Effector memory CD4-positive, alpha-beta T cell (primary cell): ENCODE measurements around the gene IL10RA.
A peak's percentile ranks its signal among the peaks of the same experiment; 100 is the strongest.

Experiments used
- DNase-seq, 3 donors: peaks; one replicate each; pipeline ENCODE4 v3.0.0-alpha.2; 2020
- H3K27ac ChIP-seq: 2 replicates; pipeline ENCODE4 v1.7.0; 2013; ENCODE audit warnings: mild to moderate bottlenecking, low read length, moderate library complexity; ENCODE audit not compliant: insufficient read depth, poor library complexity, severe bottlenecking
- H3K27me3 ChIP-seq: replicated peaks from 2 replicates; pipeline ENCODE4 v1.7.0; 2013; ENCODE audit warnings: mild to moderate bottlenecking, low read length; ENCODE audit not compliant: insufficient read depth, control insufficient read depth, poor library complexity, severe bottlenecking
- H3K36me3 ChIP-seq: 2 replicates; pipeline ENCODE4 v1.7.0; 2013; ENCODE audit warnings: mild to moderate bottlenecking, low read length, moderate library complexity; ENCODE audit not compliant: control insufficient read depth, insufficient read depth
- H3K4me1 ChIP-seq: 2 replicates; pipeline ENCODE4 v1.7.0; 2013; ENCODE audit warnings: low read length, mild to moderate bottlenecking; ENCODE audit not compliant: control insufficient read depth, insufficient read depth, poor library complexity, severe bottlenecking
- H3K4me3 ChIP-seq: 2 replicates; pipeline ENCODE4 v1.7.0; 2013; ENCODE audit warnings: low read length, low read depth, mild to moderate bottlenecking; ENCODE audit not compliant: insufficient read depth, poor library complexity, severe bottlenecking
- H3K9me3 ChIP-seq: 2 replicates; pipeline ENCODE4 v1.7.0; 2013; ENCODE audit warnings: mild to moderate bottlenecking, low read length, moderate library complexity; ENCODE audit not compliant: control insufficient read depth

The IL10RA gene

DNA sequence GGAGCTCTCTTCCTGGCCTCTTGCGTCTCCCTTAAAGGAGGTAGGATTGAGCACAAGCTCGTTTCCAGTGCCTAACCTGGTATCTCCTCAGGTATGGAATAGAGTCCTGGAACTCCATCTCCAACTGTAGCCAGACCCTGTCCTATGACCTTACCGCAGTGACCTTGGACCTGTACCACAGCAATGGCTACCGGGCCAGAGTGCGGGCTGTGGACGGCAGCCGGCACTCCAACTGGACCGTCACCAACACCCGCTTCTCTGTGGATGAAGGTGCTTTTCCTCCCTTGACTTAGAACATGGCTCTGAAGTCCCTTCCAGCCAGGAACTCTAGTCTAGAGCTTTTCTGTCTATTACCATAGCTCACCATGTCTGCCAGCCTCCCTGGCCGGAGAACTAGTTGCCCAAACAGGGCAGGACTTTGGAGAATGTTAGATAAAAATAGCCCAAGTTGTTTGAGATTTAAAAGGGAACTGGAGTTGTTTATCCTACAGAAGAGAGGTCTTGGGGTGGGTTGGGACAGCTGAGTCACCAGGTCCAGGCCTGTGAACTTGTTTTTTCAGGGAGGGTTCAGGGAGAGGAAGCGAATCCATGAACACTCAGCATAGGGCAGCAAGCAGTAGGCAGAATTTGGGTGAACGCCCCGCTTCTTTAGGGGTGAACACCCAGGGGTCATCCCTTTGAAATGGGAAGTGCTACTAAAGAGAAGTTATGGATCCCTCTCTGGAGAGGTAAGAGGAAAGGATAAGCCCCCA lies 3.3 kb downstream of the IL10RA start:
- Histone ChIP-seq H3K36me3 (peaks cover 67% of the 10 kb centered on the region), H3K4me3 (peak overlapping the region; percentile 78), H3K27ac (peak overlapping the region; percentile 94), H3K27me3 (no peaks in the 10 kb centered on the region), H3K9me3 (no peaks in the 10 kb centered on the region), H3K4me1 (peaks cover 72% of the 10 kb centered on the region)
- DNase-seq, result no peak

DNA sequence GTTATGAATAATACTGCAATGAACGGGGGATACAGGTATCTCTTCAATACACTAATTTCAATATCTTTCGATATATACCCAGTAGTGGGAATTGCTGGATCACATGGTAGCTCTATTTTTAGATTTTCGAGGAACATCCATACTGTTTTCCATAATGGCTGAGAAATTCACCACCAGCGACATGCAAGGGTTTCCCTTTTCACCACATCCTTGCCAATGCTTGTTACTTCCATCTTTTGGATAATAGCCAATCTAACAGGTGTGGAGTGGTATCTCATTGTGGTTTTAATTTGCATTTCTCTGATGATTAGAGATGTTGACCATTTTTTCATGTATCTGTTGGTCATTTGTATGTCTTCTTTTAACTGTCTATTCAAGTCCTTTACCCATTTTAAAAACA lies 5.9 kb downstream of the IL10RA start:
- no peak for DNase-seq
- Histone ChIP-seq H3K4me3 (peak overlapping the region; percentile 33), H3K36me3 (peaks cover 93% of the 10 kb centered on the region), H3K4me1 (peaks cover 80% of the 10 kb centered on the region), H3K27ac (peak overlapping the region; percentile 39), H3K27me3 (no peaks in the 10 kb centered on the region), H3K9me3 (no peaks in the 10 kb centered on the region)

DNA sequence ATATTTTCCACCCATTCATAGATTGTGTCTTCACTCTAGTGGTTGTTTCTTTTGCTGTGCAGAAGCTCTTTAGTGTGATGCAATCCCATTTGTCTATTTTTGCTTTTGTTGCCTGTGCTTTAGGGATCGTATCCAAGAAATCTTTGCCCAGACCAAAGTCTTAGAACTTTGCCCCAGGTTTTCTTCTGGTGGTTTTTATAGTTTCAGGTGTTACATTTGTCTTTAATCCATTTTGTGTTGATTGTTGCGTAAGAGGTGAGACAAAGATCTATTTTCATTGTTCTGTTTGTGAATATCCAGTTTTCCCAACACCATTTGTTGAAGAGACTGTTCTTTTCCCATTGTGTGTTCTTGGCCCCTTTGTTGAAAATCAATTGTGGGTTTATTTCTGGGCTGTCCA lies 6.4 kb downstream of the IL10RA start:
- H3K4me3 ChIP-seq, result peak overlapping the region; percentile 33
- DNase-seq, result no peak
- no peaks in the 10 kb centered on the region for H3K9me3 ChIP-seq
- peak overlapping the region; percentile 39 for H3K27ac ChIP-seq
- H3K36me3 ChIP-seq, result peaks cover 96% of the 10 kb centered on the region
- peaks cover 80% of the 10 kb centered on the region for H3K4me1 ChIP-seq
- no peaks in the 10 kb centered on the region for H3K27me3 ChIP-seq

DNA sequence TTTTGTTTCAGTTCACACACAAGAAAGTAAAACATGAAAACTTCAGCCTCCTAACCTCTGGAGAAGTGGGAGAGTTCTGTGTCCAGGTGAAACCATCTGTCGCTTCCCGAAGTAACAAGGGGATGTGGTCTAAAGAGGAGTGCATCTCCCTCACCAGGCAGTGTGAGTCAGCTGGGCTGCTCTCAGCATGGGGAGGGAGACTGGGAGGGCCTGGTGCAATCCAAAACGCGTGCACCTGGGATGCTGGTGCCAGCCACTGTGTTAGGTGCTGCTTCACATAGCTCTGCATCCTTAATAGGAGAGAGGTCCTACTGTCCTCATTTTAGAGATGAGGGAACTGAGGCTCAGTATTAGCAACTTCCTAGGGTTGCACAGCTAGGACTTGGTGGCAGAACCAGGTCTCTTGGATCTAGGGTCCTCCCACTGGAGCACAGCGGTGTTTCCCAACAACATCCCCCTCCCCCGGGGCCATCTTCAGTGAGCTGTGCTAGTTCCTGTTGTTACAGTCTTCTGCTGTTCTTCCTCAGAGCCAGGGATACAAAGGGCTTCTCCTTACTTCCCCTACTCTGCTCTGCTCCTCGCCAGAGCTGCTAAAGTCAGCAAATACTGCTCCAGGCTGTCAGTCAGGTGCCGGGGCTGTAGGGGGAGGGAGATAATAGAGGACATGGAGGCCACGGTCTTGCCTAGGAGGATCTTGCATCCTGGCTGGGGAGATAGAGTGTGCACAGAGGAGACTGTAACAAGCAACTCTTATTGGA lies 8.0 kb downstream of the IL10RA start:
- Histone ChIP-seq H3K27ac (peak overlapping the region; percentile 39), H3K9me3 (no peaks in the 10 kb centered on the region), H3K27me3 (no peaks in the 10 kb centered on the region), H3K4me3 (peak overlapping the region; percentile 33), H3K4me1 (peaks cover 79% of the 10 kb centered on the region), H3K36me3 (peaks cover 95% of the 10 kb centered on the region)
- no peak for DNase-seq

DNA sequence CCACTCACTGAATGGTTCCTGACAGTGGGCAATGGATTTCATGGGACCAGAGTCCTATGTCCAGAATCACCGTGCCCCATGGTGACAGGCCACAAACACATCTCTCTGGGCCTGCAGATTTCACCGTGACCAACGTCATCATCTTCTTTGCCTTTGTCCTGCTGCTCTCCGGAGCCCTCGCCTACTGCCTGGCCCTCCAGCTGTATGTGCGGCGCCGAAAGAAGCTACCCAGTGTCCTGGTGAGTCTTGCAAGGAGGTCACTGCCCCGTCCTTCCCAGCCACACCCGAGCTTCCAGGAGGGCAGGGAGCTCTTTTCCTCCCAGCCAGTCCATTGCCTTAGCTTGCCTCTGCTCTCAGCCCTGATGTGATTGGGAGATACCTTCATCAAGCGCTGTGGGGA lies 9.3 kb downstream of the IL10RA start:
- DNase-seq, result no peak
- Histone ChIP-seq H3K27ac (peak overlapping the region; percentile 39), H3K9me3 (no peaks in the 10 kb centered on the region), H3K4me1 (peaks cover 83% of the 10 kb centered on the region), H3K36me3 (peaks cover 95% of the 10 kb centered on the region), H3K4me3 (no peak overlapping the region), H3K27me3 (no peaks in the 10 kb centered on the region)

DNA sequence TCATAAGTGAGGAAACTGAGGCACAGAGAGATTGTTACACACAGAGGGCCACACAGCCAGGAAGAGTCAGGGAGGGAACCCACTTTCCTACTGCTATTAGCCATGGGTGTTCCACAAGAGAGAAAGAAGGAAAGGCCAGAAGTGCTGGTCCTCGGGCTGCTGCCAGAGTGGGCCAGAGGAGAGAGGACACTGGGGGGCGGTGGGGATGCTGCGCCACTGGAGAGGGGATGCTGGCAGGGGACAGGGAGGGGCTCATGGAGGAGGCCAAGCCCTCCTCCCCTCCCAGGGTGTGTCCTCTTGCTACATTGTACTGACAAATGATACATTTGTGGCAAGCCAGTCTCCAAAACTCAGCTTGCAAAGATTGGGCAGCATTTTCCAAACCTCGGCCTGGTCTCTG lies 9.9 kb downstream of the IL10RA start:
- no peaks in the 10 kb centered on the region for H3K27me3 ChIP-seq

DNA sequence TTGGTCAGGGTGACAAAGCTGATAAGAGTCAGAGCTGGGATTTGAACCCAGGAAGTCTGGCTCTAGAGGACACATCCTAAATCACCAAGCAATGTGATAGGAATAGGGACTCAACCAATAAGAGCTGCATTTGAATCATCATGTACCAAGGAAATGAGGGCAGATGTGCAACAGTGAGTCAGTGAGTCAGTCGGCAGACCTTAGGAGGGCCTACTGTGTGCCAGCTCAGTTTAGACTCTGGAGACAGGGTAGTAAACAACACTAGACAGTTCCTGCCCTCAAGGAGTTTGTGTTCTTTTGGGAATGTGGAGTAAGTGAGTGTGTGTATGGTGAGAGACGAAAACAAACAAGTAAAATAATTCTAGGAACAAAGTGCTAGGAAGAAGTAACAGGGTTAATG lies 11.2 kb downstream of the IL10RA start:
- H3K9me3 ChIP-seq, result no peaks in the 10 kb centered on the region
- no peak for DNase-seq
- no peak overlapping the region for H3K4me3 ChIP-seq
- peaks cover 80% of the 10 kb centered on the region for H3K36me3 ChIP-seq
- no peaks in the 10 kb centered on the region for H3K27me3 ChIP-seq
- H3K27ac ChIP-seq, result peak overlapping the region; percentile 29
- H3K4me1 ChIP-seq, result peaks cover 85% of the 10 kb centered on the region

More for the DNA sequence above, 9.9 kb downstream of the IL10RA start:
- Histone ChIP-seq H3K27ac (peak overlapping the region; percentile 39), H3K36me3 (peaks cover 92% of the 10 kb centered on the region), H3K9me3 (no peaks in the 10 kb centered on the region), H3K4me1 (peaks cover 83% of the 10 kb centered on the region), H3K4me3 (no peak overlapping the region)
- no peak for DNase-seq

DNA sequence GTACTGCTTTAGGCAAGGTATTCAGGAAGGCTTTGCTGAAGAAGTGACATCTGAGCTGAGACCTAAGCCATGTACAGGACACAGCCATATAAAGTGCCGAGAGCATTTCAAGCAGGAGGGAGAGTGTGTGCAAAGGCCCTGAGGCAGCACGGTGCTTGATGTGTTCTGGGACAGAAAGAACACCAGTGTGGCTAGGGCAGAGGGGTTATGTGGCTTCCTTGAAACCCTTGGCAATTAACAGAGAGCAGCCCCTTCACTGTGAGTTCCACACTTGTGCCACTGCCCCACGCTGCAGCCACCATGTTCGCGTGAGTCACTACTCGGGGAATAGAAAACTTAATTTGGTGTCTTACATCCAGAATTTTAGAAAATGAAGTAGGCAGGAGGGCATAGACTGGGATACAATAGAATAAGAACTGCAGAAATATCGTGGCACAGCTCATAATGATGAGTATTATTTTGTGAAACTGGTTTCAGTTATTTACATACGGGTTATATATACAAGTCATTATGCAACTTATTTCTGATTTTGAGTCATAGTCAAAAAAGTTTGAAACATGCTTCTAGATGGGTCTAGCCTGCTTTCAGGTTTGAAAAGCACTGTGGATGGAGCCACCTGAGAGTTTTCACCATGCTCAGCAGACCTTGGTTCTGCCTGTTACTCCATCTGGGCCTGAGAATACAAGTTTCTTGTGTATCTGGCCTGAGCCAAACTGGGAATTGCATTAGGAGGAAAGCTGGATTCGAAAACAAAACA lies 11.8 kb downstream of the IL10RA start:
- Histone ChIP-seq H3K27ac (peak overlapping the region; percentile 29), H3K4me3 (no peak overlapping the region), H3K9me3 (no peaks in the 10 kb centered on the region), H3K36me3 (peaks cover 74% of the 10 kb centered on the region), H3K4me1 (peaks cover 85% of the 10 kb centered on the region), H3K27me3 (no peaks in the 10 kb centered on the region)
- no peak for DNase-seq

DNA sequence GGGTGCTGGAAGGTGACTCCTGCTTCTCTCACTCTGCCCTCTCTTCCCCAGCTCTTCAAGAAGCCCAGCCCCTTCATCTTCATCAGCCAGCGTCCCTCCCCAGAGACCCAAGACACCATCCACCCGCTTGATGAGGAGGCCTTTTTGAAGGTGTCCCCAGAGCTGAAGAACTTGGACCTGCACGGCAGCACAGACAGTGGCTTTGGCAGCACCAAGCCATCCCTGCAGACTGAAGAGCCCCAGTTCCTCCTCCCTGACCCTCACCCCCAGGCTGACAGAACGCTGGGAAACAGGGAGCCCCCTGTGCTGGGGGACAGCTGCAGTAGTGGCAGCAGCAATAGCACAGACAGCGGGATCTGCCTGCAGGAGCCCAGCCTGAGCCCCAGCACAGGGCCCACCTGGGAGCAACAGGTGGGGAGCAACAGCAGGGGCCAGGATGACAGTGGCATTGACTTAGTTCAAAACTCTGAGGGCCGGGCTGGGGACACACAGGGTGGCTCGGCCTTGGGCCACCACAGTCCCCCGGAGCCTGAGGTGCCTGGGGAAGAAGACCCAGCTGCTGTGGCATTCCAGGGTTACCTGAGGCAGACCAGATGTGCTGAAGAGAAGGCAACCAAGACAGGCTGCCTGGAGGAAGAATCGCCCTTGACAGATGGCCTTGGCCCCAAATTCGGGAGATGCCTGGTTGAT lies 12.6 kb downstream of the IL10RA start:
- Histone ChIP-seq H3K27ac (peak overlapping the region; percentile 43), H3K27me3 (no peaks in the 10 kb centered on the region), H3K4me3 (no peak overlapping the region), H3K9me3 (no peaks in the 10 kb centered on the region), H3K36me3 (peaks cover 66% of the 10 kb centered on the region), H3K4me1 (peaks cover 85% of the 10 kb centered on the region)
- no peak for DNase-seq
